Endodermal cell (in vitro differentiated cells): ENCODE results near the gene DENND6B. TPM values are rescaled to one million over a fixed set of nuclear protein-coding genes. Genes with fewer than 3 reads are reported as not detected.

Experiments used
- DNase-seq: peaks from one replicate; pipeline ENCODE4 v3.0.0-alpha.2; 2017
- H3K27ac ChIP-seq: 2 replicates; pipeline ENCODE4 v1.5.1; 2013; ENCODE audit warnings: mild to moderate bottlenecking, low read depth, low read length, moderate library complexity
- H3K27me3 ChIP-seq: 2 replicates; pipeline ENCODE4 v1.6.1; 2013; ENCODE audit warnings: mild to moderate bottlenecking, low read length, moderate library complexity; ENCODE audit not compliant: insufficient read depth, control insufficient read depth, poor library complexity, severe bottlenecking
- H3K36me3 ChIP-seq: 2 replicates; pipeline ENCODE4 v1.7.0; 2013; ENCODE audit warnings: mild to moderate bottlenecking, low read length, moderate library complexity; ENCODE audit not compliant: control insufficient read depth, insufficient read depth
- H3K4me1 ChIP-seq: one replicate; pipeline ENCODE4 v1.7.0; 2013; ENCODE audit warnings: low read length; ENCODE audit not compliant: control insufficient read depth, insufficient read depth
- H3K4me3 ChIP-seq: 2 replicates; pipeline ENCODE4 v1.5.1; 2013; ENCODE audit warnings: mild to moderate bottlenecking, low read length, moderate library complexity
- H3K9ac ChIP-seq: 2 replicates; pipeline ENCODE4 v1.6.1; 2013; ENCODE audit warnings: mild to moderate bottlenecking, low read length, moderate library complexity; ENCODE audit not compliant: poor library complexity, severe bottlenecking; ENCODE audit errors: extremely low read depth
- H3K9me3 ChIP-seq: 2 replicates; pipeline ENCODE4 v1.6.1; 2013; ENCODE audit warnings: mild to moderate bottlenecking, low read length, moderate library complexity; ENCODE audit not compliant: control insufficient read depth
- H3K27ac Mint-ChIP-seq: 2 replicates; pipeline ENCODE4 v1.8.0; 2020; ENCODE audit warnings: mixed read lengths
- H3K27me3 Mint-ChIP-seq: 2 replicates; pipeline ENCODE4 v1.8.0; 2021; ENCODE audit warnings: mild to moderate bottlenecking, mixed read lengths; ENCODE audit not compliant: insufficient read depth
- H3K36me3 Mint-ChIP-seq: 2 replicates; pipeline ENCODE4 v1.8.0; 2020; ENCODE audit warnings: low read depth, mixed read lengths
- H3K4me1 Mint-ChIP-seq: 2 replicates; pipeline ENCODE4 v1.8.0; 2020; ENCODE audit warnings: mixed read lengths
- H3K4me3 Mint-ChIP-seq: 2 replicates; pipeline ENCODE4 v1.8.0; 2020; ENCODE audit warnings: mild to moderate bottlenecking, moderate library complexity, mixed read lengths
- H3K9me3 Mint-ChIP-seq: 2 replicates; pipeline ENCODE4 v1.8.0; 2020; ENCODE audit warnings: mild to moderate bottlenecking, mixed read lengths
- CTCF ChIP-seq: fragments of 200-600 bp; sonication (generic); conservative IDR thresholded peaks from 2 replicates; pipeline ENCODE4 v1.5.0; 2021; ENCODE audit warnings: antibody characterized with exemption, mild to moderate bottlenecking
- WGBS, 2 experiments: methylation state at CpG; one replicate each; pipeline versions ENCODE4 v1.1.5 to v1.1.7; 2013; ENCODE audit warnings: missing lambda C conversion rate in 2 of 2, mixed read lengths in 1 of 2; ENCODE audit not compliant: insufficient coverage in 1 of 2, insufficient read length in 1 of 2; 5-methylcytosine and 5-hydroxymethylcytosine counted together
- total RNA-seq, 2 donors: library from RNA; stranded (reverse); fragmentation: NEBNext Ultra II Directional in 1 of 2; extraction: Animal tissue kit (Norgen Biotek cat#: 25700) in 1 of 2; gene quantifications; 2 replicates in 1 of 2; 3 replicates in 1 of 2; pipeline ENCODE4 v1.2.1, GENCODE V29; 2021

Gene DENND6B
- total RNA-seq, 2 donors from 2014 or later, result 8.3 to 14.2 TPM

GRCh38 chr22:50289942-50290630, 36.7 kb downstream of the DENND6B start:
- Histone ChIP-seq H3K27ac (no peak overlapping the region), H3K4me1 (peaks cover 15% of the 10 kb centered on the region), H3K9me3 (no peaks in the 10 kb centered on the region), H3K9ac (no peak overlapping the region), H3K4me3 (no peak overlapping the region), H3K27me3 (no peaks in the 10 kb centered on the region), H3K36me3 (peaks cover 16% of the 10 kb centered on the region)
- no peak overlapping the region for H3K4me3 Mint-ChIP-seq
- DNase-seq, result no peak
- peaks cover 8% of the 10 kb centered on the region for H3K4me1 Mint-ChIP-seq
- H3K27ac Mint-ChIP-seq, result no peak overlapping the region
- H3K36me3 Mint-ChIP-seq, result peaks cover 13% of the 10 kb centered on the region
- H3K27me3 Mint-ChIP-seq, result no peaks in the 10 kb centered on the region
- H3K9me3 Mint-ChIP-seq, result no peaks in the 10 kb centered on the region
- 95 to 96% methylated on average over 35 to 37 of the region's 37 CpGs for WGBS, 2 experiments
- no peak for TF ChIP-seq CTCF

- Histone ChIP-seq H3K27ac (no peak overlapping the region), H3K4me3 (no peak overlapping the region), H3K9ac (no peak overlapping the region), H3K36me3 (peaks cover 16% of the 10 kb centered on the region), H3K4me1 (peaks cover 15% of the 10 kb centered on the region), H3K27me3 (no peaks in the 10 kb centered on the region), H3K9me3 (no peaks in the 10 kb centered on the region)
- Mint-ChIP-seq H3K4me1 (peaks cover 8% of the 10 kb centered on the region), H3K4me3 (no peak overlapping the region), H3K27me3 (no peaks in the 10 kb centered on the region), H3K9me3 (no peaks in the 10 kb centered on the region), H3K27ac (no peak overlapping the region), H3K36me3 (peaks cover 17% of the 10 kb centered on the region)
- no peak for TF ChIP-seq CTCF
- DNase-seq, result no peak
- 97 to 98% methylated on average over 44 to 57 of the region's 57 CpGs for WGBS, 2 experiments
Measured at GRCh38 chr22:50289151-50289941, 37.5 kb downstream of the DENND6B start.

GRCh38 chr22:50287731-50288130, 39.1 kb downstream of the DENND6B start:
- Histone ChIP-seq H3K9ac (no peak overlapping the region), H3K4me3 (no peak overlapping the region), H3K27me3 (no peaks in the 10 kb centered on the region), H3K4me1 (peaks cover under 1% of the 10 kb centered on the region), H3K36me3 (peaks cover 18% of the 10 kb centered on the region), H3K9me3 (no peaks in the 10 kb centered on the region), H3K27ac (no peak overlapping the region)
- 95 to 96% methylated on average over 18 to 31 of the region's 31 CpGs for WGBS, 2 experiments
- H3K27me3 Mint-ChIP-seq, result no peaks in the 10 kb centered on the region
- no peak for DNase-seq
- H3K4me1 Mint-ChIP-seq, result peaks cover 2% of the 10 kb centered on the region
- H3K4me3 Mint-ChIP-seq, result no peak overlapping the region
- no peak for TF ChIP-seq CTCF
- H3K27ac Mint-ChIP-seq, result no peak overlapping the region
- peaks cover 19% of the 10 kb centered on the region for H3K36me3 Mint-ChIP-seq
- H3K9me3 Mint-ChIP-seq, result no peaks in the 10 kb centered on the region
